Measurements from ENCODE around the gene PCED1B. TPM values are rescaled to one million over a fixed set of nuclear protein-coding genes. Genes with fewer than 3 reads are reported as not detected.

The PCED1B gene
- total and polyA plus RNA-seq, 4 donors = 2.2 to 8.2 (median 3.8) TPM

- Histone ChIP-seq H3K27me3 (ENCODE audit: control insufficient read depth in 3 of 3, insufficient read depth in 3 of 3, low read length in 2 of 3) (peaks cover 0 to 29% (median 15%) of the 10 kb centered on the region in 3 donors), H3K27ac (ENCODE audit: low read depth in 1 of 2, low read length in 1 of 2) (peak overlapping the region; percentile 51 to 90), H3K9ac (ENCODE audit: insufficient read depth in 1 of 2, low read length in 2 of 2) (peak overlapping the region in 1 of 2 donors; percentile 24), H3K36me3 (ENCODE audit: control insufficient read depth in 4 of 4, insufficient read depth in 4 of 4, low read length in 4 of 4) (no peaks in the 10 kb centered on the region), H3K9me3 (ENCODE audit: control insufficient read depth in 4 of 4, insufficient read depth in 3 of 4, low read length in 3 of 4) (no peaks in the 10 kb centered on the region), H3K4me1 (ENCODE audit: control insufficient read depth in 5 of 5, insufficient read depth in 5 of 5, low read length in 5 of 5) (peaks cover 0 to 20% (median 0%) of the 10 kb centered on the region in 5 donors), H3K4me3 (peak overlapping the region; percentile 72)
- no peak for ATAC-seq (ENCODE audit: insufficient read depth, low FRiP score)
- DNase-seq = no peak
- no peak for TF ChIP-seq CTCF (IDR thresholded peaks at IDR 0.05; ENCODE audit: control extremely low read depth, extremely low read depth)
- 4 to 7% methylated on average over 17 of the region's 17 CpGs for WGBS, 2 donors
Measured at GRCh38 chr12:47078733-47079467, 521 bp upstream of the PCED1B start.

GRCh38 chr12:47079981-47080724, 732 bp downstream of the PCED1B start:
- no peak for TF ChIP-seq CTCF (IDR thresholded peaks at IDR 0.05; ENCODE audit: control extremely low read depth, extremely low read depth)
- H3K9ac ChIP-seq (ENCODE audit: insufficient read depth in 1 of 2, low read length in 2 of 2) = peak overlapping the region in 1 of 2 donors; percentile 59
- peak overlapping the region; percentile 72 for H3K4me3 ChIP-seq
- WGBS, 2 donors = 0 to 1% methylated on average over 31 to 49 of the region's 49 CpGs
- ATAC-seq (ENCODE audit: insufficient read depth, low FRiP score) (peak; percentile 38), DNase-seq (peak; percentile 58 to 67 (median 63))
- no peaks in the 10 kb centered on the region for H3K9me3 ChIP-seq (ENCODE audit: control insufficient read depth in 4 of 4, insufficient read depth in 3 of 4, low read length in 3 of 4)
- H3K4me1 ChIP-seq (ENCODE audit: control insufficient read depth in 5 of 5, insufficient read depth in 5 of 5, low read length in 5 of 5) = peaks cover 0 to 20% (median 0%) of the 10 kb centered on the region in 5 donors
- peak overlapping the region; percentile 51 to 90 for H3K27ac ChIP-seq (ENCODE audit: low read depth in 1 of 2, low read length in 1 of 2)
- H3K27me3 ChIP-seq (ENCODE audit: control insufficient read depth in 3 of 3, insufficient read depth in 3 of 3, low read length in 2 of 3) = peaks cover 0 to 29% (median 18%) of the 10 kb centered on the region in 3 donors
- no peaks in the 10 kb centered on the region for H3K36me3 ChIP-seq (ENCODE audit: control insufficient read depth in 4 of 4, insufficient read depth in 4 of 4, low read length in 4 of 4)

- DNase-seq = peak in 2 of 3 donors; percentile 34 to 47
- Histone ChIP-seq H3K36me3 (ENCODE audit: control insufficient read depth in 4 of 4, insufficient read depth in 4 of 4, low read length in 4 of 4) (no peaks in the 10 kb centered on the region), H3K4me3 (no peak overlapping the region), H3K9ac (ENCODE audit: insufficient read depth in 1 of 2, low read length in 2 of 2) (peak overlapping the region in 1 of 2 donors; percentile 59), H3K9me3 (ENCODE audit: control insufficient read depth in 4 of 4, insufficient read depth in 3 of 4, low read length in 3 of 4) (no peaks in the 10 kb centered on the region), H3K4me1 (ENCODE audit: control insufficient read depth in 5 of 5, insufficient read depth in 5 of 5, low read length in 5 of 5) (peaks cover 0 to 20% (median 0%) of the 10 kb centered on the region in 5 donors), H3K27me3 (ENCODE audit: control insufficient read depth in 3 of 3, insufficient read depth in 3 of 3, low read length in 2 of 3) (peaks cover 0 to 27% (median 18%) of the 10 kb centered on the region in 3 donors), H3K27ac (ENCODE audit: low read depth in 1 of 2, low read length in 1 of 2) (peak overlapping the region; percentile 51 to 90)
- ATAC-seq (ENCODE audit: insufficient read depth, low FRiP score) = peak; percentile 45
- no peak for TF ChIP-seq CTCF (IDR thresholded peaks at IDR 0.05; ENCODE audit: control extremely low read depth, extremely low read depth)
- 7 to 11% methylated on average over 26 of the region's 26 CpGs for WGBS, 2 donors
Measured at GRCh38 chr12:47080725-47081502, 1.5 kb downstream of the PCED1B start.

Measured in lung (tissue), 12 donors.